ENCODE data around the gene MTFR2. TPM values are rescaled to one million over a fixed set of nuclear protein-coding genes. Genes with fewer than 3 reads are reported as not detected.

Gene MTFR2
- polyA plus RNA-seq, 3 donors: 0.41 to 0.79 (median 0.60) TPM

DNA sequence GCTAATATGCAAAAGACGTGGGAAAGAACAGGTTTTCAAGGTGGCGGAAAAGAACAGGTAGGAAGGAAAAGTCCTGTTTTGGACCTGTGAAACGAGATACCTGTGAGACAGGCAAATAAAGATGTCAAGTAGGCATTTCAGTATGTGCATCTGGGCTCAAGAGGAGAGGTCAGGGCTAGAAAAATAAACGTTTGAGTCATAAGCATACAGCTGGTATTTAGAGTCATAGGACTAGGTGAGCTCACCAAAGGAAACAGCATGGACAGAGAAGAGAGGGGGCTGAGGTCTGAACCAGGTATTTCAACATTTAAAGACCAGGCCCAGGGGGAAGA lies 14.9 kb downstream of the MTFR2 start:
- Histone ChIP-seq H3K36me3 (replicated peaks in 1 of 2; ENCODE audit: control insufficient read depth in 1 of 2, insufficient read depth in 2 of 2, low read length in 2 of 2) (peaks cover 3 to 14% of the 10 kb centered on the region in 2 donors), H3K27ac (ENCODE audit: low read depth in 1 of 2, low read length in 2 of 2) (peak overlapping the region in 1 of 2 donors; percentile 21), H3K4me1 (ENCODE audit: control insufficient read depth in 1 of 2, insufficient read depth in 2 of 2, low read length in 2 of 2) (peaks cover 20 to 25% of the 10 kb centered on the region in 2 donors), H2AFZ (ENCODE audit: insufficient read depth, low read depth, low read length, poor library complexity, severe bottlenecking) (no peak overlapping the region), H4K20me1 (ENCODE audit: insufficient read depth, low read length) (no peaks in the 10 kb centered on the region), H3K9me3 (replicated peaks in 1 of 2; ENCODE audit: control insufficient read depth in 1 of 2, insufficient read depth in 1 of 2, low read length in 2 of 2) (no peaks in the 10 kb centered on the region), H3K27me3 (ENCODE audit: control insufficient read depth in 2 of 2, insufficient read depth in 2 of 2, low read length in 2 of 2) (no peaks in the 10 kb centered on the region), H3K79me2 (ENCODE audit: insufficient read depth, low read length) (peaks cover 12% of the 10 kb centered on the region), H3K4me2 (replicated peaks; ENCODE audit: extremely low read depth, low read length, poor library complexity, severe bottlenecking) (no peak overlapping the region), H3K9ac (ENCODE audit: insufficient read depth, low read length, poor library complexity, severe bottlenecking) (no peak overlapping the region), H3K4me3 (replicated peaks in 1 of 3; ENCODE audit: low read depth in 2 of 3, low read length in 3 of 3) (no peak overlapping the region)
- Mint-ChIP-seq H3K27me3 (ENCODE audit: low read depth in 3 of 3) (no peaks in the 10 kb centered on the region), H3K4me1 (peaks cover 38% of the 10 kb centered on the region), H3K36me3 (peaks cover 19 to 46% of the 10 kb centered on the region in 2 donors), H3K27ac (peak overlapping the region in 2 of 7 donors; percentile 42 to 70), H3K9me3 (no peaks in the 10 kb centered on the region), H3K4me3 (no peak overlapping the region)
- intact Hi-C loops (cut with micrococcal nuclease): no loop called here
- TF ChIP-seq, protein P1, sequence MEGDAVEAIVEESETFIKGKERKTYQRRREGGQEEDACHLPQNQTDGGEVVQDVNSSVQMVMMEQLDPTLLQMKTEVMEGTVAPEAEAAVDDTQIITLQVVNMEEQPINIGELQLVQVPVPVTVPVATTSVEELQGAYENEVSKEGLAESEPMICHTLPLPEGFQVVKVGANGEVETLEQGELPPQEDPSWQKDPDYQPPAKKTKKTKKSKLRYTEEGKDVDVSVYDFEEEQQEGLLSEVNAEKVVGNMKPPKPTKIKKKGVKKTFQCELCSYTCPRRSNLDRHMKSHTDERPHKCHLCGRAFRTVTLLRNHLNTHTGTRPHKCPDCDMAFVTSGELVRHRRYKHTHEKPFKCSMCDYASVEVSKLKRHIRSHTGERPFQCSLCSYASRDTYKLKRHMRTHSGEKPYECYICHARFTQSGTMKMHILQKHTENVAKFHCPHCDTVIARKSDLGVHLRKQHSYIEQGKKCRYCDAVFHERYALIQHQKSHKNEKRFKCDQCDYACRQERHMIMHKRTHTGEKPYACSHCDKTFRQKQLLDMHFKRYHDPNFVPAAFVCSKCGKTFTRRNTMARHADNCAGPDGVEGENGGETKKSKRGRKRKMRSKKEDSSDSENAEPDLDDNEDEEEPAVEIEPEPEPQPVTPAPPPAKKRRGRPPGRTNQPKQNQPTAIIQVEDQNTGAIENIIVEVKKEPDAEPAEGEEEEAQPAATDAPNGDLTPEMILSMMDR (IDR thresholded peaks at IDR 0.05): no peak
- DNase-seq: no peak
- WGBS (ENCODE audit: insufficient coverage): 100% methylated on average over 4 of the region's 4 CpGs

DNA sequence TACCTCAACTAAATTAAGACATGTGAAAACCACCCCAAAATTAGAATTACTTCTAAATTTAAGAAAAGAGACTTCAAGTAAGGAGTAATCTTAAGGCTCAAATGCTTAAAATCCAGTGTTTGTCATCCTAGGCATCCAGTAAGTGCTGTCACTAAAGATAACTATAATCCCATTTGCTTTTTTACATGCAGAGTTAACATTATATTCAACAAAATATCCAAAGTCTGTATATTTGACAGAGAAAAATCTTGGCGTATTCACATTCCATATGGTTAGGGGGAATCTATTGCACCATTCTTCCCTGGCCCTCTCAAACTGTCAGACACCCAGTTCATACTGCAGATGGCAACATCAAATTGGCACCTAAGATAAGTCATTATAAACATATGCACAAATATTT lies 17.4 kb downstream of the MTFR2 start:
- Mint-ChIP-seq H3K4me1 (peaks cover 60% of the 10 kb centered on the region), H3K9me3 (no peaks in the 10 kb centered on the region), H3K36me3 (peaks cover 10 to 28% of the 10 kb centered on the region in 2 donors), H3K27me3 (ENCODE audit: low read depth in 3 of 3) (no peaks in the 10 kb centered on the region), H3K27ac (peak overlapping the region in 1 of 7 donors; percentile 18), H3K4me3 (no peak overlapping the region)
- H3K4me2 ChIP-seq (replicated peaks; ENCODE audit: extremely low read depth, low read length, poor library complexity, severe bottlenecking): no peak overlapping the region
- H3K9ac ChIP-seq (ENCODE audit: insufficient read depth, low read length, poor library complexity, severe bottlenecking): no peak overlapping the region
- no peak overlapping the region for H3K27ac ChIP-seq (ENCODE audit: low read depth in 1 of 2, low read length in 2 of 2)
- intact Hi-C loops (cut with micrococcal nuclease): no loop called here
- H2AFZ ChIP-seq (ENCODE audit: insufficient read depth, low read depth, low read length, poor library complexity, severe bottlenecking): no peak overlapping the region
- no peak for DNase-seq
- H3K27me3 ChIP-seq (ENCODE audit: control insufficient read depth in 2 of 2, insufficient read depth in 2 of 2, low read length in 2 of 2): no peaks in the 10 kb centered on the region
- H3K9me3 ChIP-seq (replicated peaks in 1 of 2; ENCODE audit: control insufficient read depth in 1 of 2, insufficient read depth in 1 of 2, low read length in 2 of 2): no peaks in the 10 kb centered on the region
- peaks cover 12% of the 10 kb centered on the region for H3K79me2 ChIP-seq (ENCODE audit: insufficient read depth, low read length)
- H3K36me3 ChIP-seq (replicated peaks in 1 of 2; ENCODE audit: control insufficient read depth in 1 of 2, insufficient read depth in 2 of 2, low read length in 2 of 2): no peaks in the 10 kb centered on the region
- H4K20me1 ChIP-seq (ENCODE audit: insufficient read depth, low read length): no peaks in the 10 kb centered on the region
- H3K4me3 ChIP-seq (replicated peaks in 1 of 3; ENCODE audit: low read depth in 2 of 3, low read length in 3 of 3): no peak overlapping the region
- peaks cover 45 to 47% of the 10 kb centered on the region in 2 donors for H3K4me1 ChIP-seq (ENCODE audit: control insufficient read depth in 1 of 2, insufficient read depth in 2 of 2, low read length in 2 of 2)
- TF ChIP-seq, protein P1 (IDR thresholded peaks at IDR 0.05): no peak
- no CpG with 5 or more reads among the region's 1 CpG for WGBS (ENCODE audit: insufficient coverage)
